ENCODE data around the gene KCTD17.

KCTD17 gene

DNA sequence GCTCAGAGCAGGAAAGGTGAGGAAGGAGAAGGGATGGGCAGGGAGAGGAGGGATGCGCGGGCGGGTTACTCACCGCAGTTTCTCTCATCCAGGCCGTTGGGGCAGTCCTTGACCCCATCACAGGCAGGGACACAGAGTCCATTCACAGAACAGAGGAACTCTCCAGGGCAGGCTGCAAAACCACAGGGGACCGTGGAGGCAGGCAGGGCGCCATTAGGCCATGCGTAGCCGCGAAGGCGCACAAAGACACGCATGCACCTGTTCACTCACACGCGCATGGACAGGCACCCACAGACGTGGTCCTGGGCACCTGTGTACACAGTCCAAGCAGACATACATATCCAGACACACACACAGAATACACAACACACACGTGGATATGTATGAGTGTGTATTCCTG is 23.0 kb downstream of the KCTD17 start:
- Histone ChIP-seq H3K4me1 (ENCODE audit: control insufficient read depth in 5 of 5, insufficient read depth in 5 of 5, low read length in 5 of 5) (peaks cover 0 to 6% (median 0%) of the 10 kb centered on the region in 5 donors), H3K36me3 (ENCODE audit: control insufficient read depth in 5 of 5, insufficient read depth in 5 of 5, low read length in 5 of 5) (no peaks in the 10 kb centered on the region), H3K27ac (ENCODE audit: low read depth, low read length) (no peak overlapping the region), H3K9ac (ENCODE audit: low read length in 5 of 5) (no peak overlapping the region), H3K4me3 (ENCODE audit: low read depth in 1 of 5, low read length in 5 of 5) (no peak overlapping the region), H3K9me3 (ENCODE audit: control insufficient read depth in 5 of 5, low read length in 5 of 5) (peaks cover 0 to 12% (median 0%) of the 10 kb centered on the region in 5 donors), H3K27me3 (ENCODE audit: control insufficient read depth in 5 of 5, insufficient read depth in 4 of 5, low read length in 5 of 5) (peaks cover 7 to 49% (median 33%) of the 10 kb centered on the region in 5 donors)

DNA sequence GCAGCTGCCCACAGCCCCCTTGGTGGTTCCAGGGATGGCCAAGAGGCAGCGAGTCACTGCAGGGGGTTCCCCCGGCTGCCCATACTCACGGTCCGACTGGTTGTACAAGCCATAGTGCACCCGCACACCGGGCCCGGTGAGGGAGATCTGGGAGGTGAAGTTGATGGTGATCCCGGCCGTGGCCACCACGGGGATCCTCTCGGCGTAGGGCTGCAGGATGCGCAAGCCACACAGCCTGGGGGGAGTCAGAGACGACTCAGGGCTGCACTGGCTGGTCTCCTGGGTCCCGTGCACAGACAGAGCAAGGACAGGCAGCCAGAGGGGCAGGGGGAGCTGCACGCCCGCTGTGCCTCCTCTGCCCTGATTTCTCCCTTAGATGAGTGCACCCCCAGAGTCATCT is 23.5 kb downstream of the KCTD17 start:
- Histone ChIP-seq H3K9me3 (ENCODE audit: control insufficient read depth in 5 of 5, low read length in 5 of 5) (peaks cover 0 to 12% (median 0%) of the 10 kb centered on the region in 5 donors), H3K4me3 (ENCODE audit: low read depth in 1 of 5, low read length in 5 of 5) (no peak overlapping the region), H3K4me1 (ENCODE audit: control insufficient read depth in 5 of 5, insufficient read depth in 5 of 5, low read length in 5 of 5) (peaks cover 0 to 11% (median 0%) of the 10 kb centered on the region in 5 donors), H3K9ac (ENCODE audit: low read length in 5 of 5) (no peak overlapping the region), H3K27me3 (ENCODE audit: control insufficient read depth in 5 of 5, insufficient read depth in 4 of 5, low read length in 5 of 5) (peaks cover 5 to 44% (median 29%) of the 10 kb centered on the region in 5 donors), H3K27ac (ENCODE audit: low read depth, low read length) (no peak overlapping the region), H3K36me3 (ENCODE audit: control insufficient read depth in 5 of 5, insufficient read depth in 5 of 5, low read length in 5 of 5) (no peaks in the 10 kb centered on the region)

DNA sequence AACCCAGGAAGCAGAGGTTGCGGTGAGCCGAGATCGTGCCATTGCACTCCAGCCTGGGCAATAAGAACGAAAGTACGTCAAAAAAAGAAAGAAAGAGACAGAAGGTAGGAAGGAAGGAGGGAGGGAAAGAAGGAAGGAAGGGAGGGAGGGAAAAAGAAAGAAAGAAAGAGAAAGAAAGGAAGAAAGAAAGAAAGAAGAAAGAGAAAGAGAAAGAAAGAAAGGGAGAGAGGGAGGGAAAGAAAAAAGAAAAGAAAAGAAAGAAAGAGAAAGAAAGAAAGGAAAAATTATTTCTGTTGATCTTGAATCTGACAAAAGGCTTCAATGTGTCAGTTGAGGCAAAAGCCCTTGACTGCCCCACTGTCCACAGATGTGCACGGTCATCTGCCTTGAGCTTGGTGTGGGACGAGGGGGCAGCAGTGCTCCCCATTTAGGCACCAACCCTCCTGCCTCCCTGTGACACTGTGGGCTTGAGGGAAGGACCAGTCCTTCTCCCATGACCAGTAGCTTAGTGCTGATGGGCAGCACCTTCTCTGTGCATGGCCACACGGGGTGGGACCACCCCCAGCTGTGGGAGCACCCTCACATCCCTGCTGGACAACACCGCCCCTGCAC is 24.4 kb downstream of the KCTD17 start:
- Histone ChIP-seq H3K27me3 (ENCODE audit: control insufficient read depth in 5 of 5, insufficient read depth in 4 of 5, low read length in 5 of 5) (peaks cover 5 to 35% (median 23%) of the 10 kb centered on the region in 5 donors), H3K4me3 (ENCODE audit: low read depth in 1 of 5, low read length in 5 of 5) (no peak overlapping the region), H3K9me3 (ENCODE audit: control insufficient read depth in 5 of 5, low read length in 5 of 5) (peaks cover 0 to 12% (median 0%) of the 10 kb centered on the region in 5 donors), H3K36me3 (ENCODE audit: control insufficient read depth in 5 of 5, insufficient read depth in 5 of 5, low read length in 5 of 5) (no peaks in the 10 kb centered on the region), H3K4me1 (ENCODE audit: control insufficient read depth in 5 of 5, insufficient read depth in 5 of 5, low read length in 5 of 5) (peaks cover 0 to 14% (median 0%) of the 10 kb centered on the region in 5 donors), H3K9ac (ENCODE audit: low read length in 5 of 5) (no peak overlapping the region), H3K27ac (ENCODE audit: low read depth, low read length) (no peak overlapping the region)

DNA sequence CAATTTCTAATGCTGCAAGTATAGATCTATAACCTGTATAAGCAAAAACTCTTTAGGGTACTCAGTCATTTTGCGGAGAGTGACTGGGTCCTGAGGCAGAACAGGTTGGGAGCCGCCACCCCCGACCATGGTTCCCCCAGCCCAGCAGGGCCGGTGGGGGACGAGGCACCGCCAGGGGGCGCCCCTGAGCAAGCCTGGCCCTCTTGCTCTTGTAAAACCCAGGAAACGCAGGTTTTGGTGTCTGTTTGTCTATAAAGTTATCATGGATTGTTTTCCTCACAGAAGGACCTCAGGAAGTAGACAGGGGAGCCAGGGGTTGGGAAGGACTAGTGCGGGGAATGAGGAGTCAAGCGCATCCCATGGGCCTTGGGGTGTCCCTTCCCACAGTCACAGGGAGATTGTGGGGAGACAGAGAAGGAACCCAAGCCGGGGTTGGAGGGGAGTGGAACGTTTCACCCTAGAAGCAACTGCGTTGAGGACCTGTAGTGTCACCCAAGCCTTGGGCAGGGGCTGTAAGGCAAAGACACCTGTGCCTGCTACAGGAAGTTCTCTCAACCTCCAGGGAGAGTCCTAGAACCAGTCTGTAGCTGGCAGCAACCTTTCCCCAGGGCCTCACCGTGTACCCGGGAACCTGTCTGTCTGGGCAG is 26.4 kb downstream of the KCTD17 start:
- H3K9ac ChIP-seq (ENCODE audit: low read length in 5 of 5) = no peak overlapping the region
- H3K36me3 ChIP-seq (ENCODE audit: control insufficient read depth in 5 of 5, insufficient read depth in 5 of 5, low read length in 5 of 5) = no peaks in the 10 kb centered on the region
- peaks cover 5 to 34% (median 22%) of the 10 kb centered on the region in 5 donors for H3K27me3 ChIP-seq (ENCODE audit: control insufficient read depth in 5 of 5, insufficient read depth in 4 of 5, low read length in 5 of 5)
- H3K4me1 ChIP-seq (ENCODE audit: control insufficient read depth in 5 of 5, insufficient read depth in 5 of 5, low read length in 5 of 5) = peaks cover 0 to 14% (median 0%) of the 10 kb centered on the region in 5 donors
- peaks cover 0 to 2% (median 0%) of the 10 kb centered on the region in 5 donors for H3K9me3 ChIP-seq (ENCODE audit: control insufficient read depth in 5 of 5, low read length in 5 of 5)
- H3K4me3 ChIP-seq (ENCODE audit: low read depth in 1 of 5, low read length in 5 of 5) = no peak overlapping the region
- no peak overlapping the region for H3K27ac ChIP-seq (ENCODE audit: low read depth, low read length)

GRCh38 chr22:37079158-37079557 is 27.6 kb downstream of the KCTD17 start:
- Histone ChIP-seq H3K4me3 (ENCODE audit: low read depth in 1 of 5, low read length in 5 of 5) (no peak overlapping the region), H3K4me1 (ENCODE audit: control insufficient read depth in 5 of 5, insufficient read depth in 5 of 5, low read length in 5 of 5) (peaks cover 0 to 14% (median 0%) of the 10 kb centered on the region in 5 donors), H3K9ac (ENCODE audit: low read length in 5 of 5) (no peak overlapping the region), H3K9me3 (ENCODE audit: control insufficient read depth in 5 of 5, low read length in 5 of 5) (no peaks in the 10 kb centered on the region), H3K36me3 (ENCODE audit: control insufficient read depth in 5 of 5, insufficient read depth in 5 of 5, low read length in 5 of 5) (no peaks in the 10 kb centered on the region), H3K27ac (ENCODE audit: low read depth, low read length) (no peak overlapping the region), H3K27me3 (ENCODE audit: control insufficient read depth in 5 of 5, insufficient read depth in 4 of 5, low read length in 5 of 5) (peaks cover 2 to 30% (median 22%) of the 10 kb centered on the region in 5 donors)

DNA sequence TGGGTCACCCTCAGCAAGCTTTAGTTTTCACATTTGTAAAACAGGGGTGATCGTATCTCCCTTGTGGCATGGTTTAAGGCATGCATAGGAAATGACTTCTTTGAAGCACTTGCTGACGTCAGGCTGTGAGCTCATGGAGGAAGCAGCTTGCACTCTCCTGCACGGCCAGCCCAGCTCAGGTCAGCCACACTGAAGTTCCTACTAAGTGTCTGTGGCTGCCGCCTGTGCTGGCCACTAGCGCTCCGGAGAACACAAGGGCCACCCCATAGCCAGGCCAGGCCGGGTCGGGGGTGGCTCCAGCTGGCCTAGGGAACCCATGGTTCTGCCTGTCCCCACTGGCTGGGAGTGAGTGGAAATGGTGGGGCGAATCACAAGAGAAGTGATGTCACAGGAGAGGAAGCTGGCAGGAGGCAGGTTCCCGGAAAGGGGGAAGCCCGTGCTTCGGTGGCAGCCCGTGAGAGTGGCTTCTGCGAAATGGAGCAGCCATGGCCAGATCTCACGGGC is 28.2 kb downstream of the KCTD17 start:
- H3K4me3 ChIP-seq (ENCODE audit: low read depth in 1 of 5, low read length in 5 of 5) = no peak overlapping the region
- H3K9me3 ChIP-seq (ENCODE audit: control insufficient read depth in 5 of 5, low read length in 5 of 5) = peaks cover 0 to under 1% (median 0%) of the 10 kb centered on the region in 5 donors
- H3K27me3 ChIP-seq (ENCODE audit: control insufficient read depth in 5 of 5, insufficient read depth in 4 of 5, low read length in 5 of 5) = peaks cover 0 to 24% (median 21%) of the 10 kb centered on the region in 5 donors
- H3K9ac ChIP-seq (ENCODE audit: low read length in 5 of 5) = no peak overlapping the region
- H3K36me3 ChIP-seq (ENCODE audit: control insufficient read depth in 5 of 5, insufficient read depth in 5 of 5, low read length in 5 of 5) = no peaks in the 10 kb centered on the region
- no peak overlapping the region for H3K27ac ChIP-seq (ENCODE audit: low read depth, low read length)
- H3K4me1 ChIP-seq (ENCODE audit: control insufficient read depth in 5 of 5, insufficient read depth in 5 of 5, low read length in 5 of 5) = peaks cover 0 to 14% (median 0%) of the 10 kb centered on the region in 5 donors

GRCh38 chr22:37080438-37080837 is 28.9 kb downstream of the KCTD17 start:
- Histone ChIP-seq H3K4me3 (ENCODE audit: low read depth in 1 of 5, low read length in 5 of 5) (no peak overlapping the region), H3K27me3 (ENCODE audit: control insufficient read depth in 5 of 5, insufficient read depth in 4 of 5, low read length in 5 of 5) (peaks cover 0 to 27% (median 23%) of the 10 kb centered on the region in 5 donors), H3K27ac (ENCODE audit: low read depth, low read length) (no peak overlapping the region), H3K9me3 (ENCODE audit: control insufficient read depth in 5 of 5, low read length in 5 of 5) (peaks cover 0 to 2% (median 0%) of the 10 kb centered on the region in 5 donors), H3K4me1 (ENCODE audit: control insufficient read depth in 5 of 5, insufficient read depth in 5 of 5, low read length in 5 of 5) (peaks cover 0 to 14% (median 0%) of the 10 kb centered on the region in 5 donors), H3K9ac (ENCODE audit: low read length in 5 of 5) (no peak overlapping the region), H3K36me3 (ENCODE audit: control insufficient read depth in 5 of 5, insufficient read depth in 5 of 5, low read length in 5 of 5) (no peaks in the 10 kb centered on the region)

GRCh38 chr22:37080838-37081237 is 29.3 kb downstream of the KCTD17 start:
- H3K36me3 ChIP-seq (ENCODE audit: control insufficient read depth in 5 of 5, insufficient read depth in 5 of 5, low read length in 5 of 5) = no peaks in the 10 kb centered on the region
- peaks cover 0 to 14% (median 0%) of the 10 kb centered on the region in 5 donors for H3K4me1 ChIP-seq (ENCODE audit: control insufficient read depth in 5 of 5, insufficient read depth in 5 of 5, low read length in 5 of 5)
- H3K9me3 ChIP-seq (ENCODE audit: control insufficient read depth in 5 of 5, low read length in 5 of 5) = peaks cover 0 to 2% (median 0%) of the 10 kb centered on the region in 5 donors
- no peak overlapping the region for H3K4me3 ChIP-seq (ENCODE audit: low read depth in 1 of 5, low read length in 5 of 5)
- no peak overlapping the region for H3K27ac ChIP-seq (ENCODE audit: low read depth, low read length)
- H3K9ac ChIP-seq (ENCODE audit: low read length in 5 of 5) = no peak overlapping the region
- H3K27me3 ChIP-seq (ENCODE audit: control insufficient read depth in 5 of 5, insufficient read depth in 4 of 5, low read length in 5 of 5) = peaks cover 0 to 29% (median 25%) of the 10 kb centered on the region in 5 donors

GRCh38 chr22:37082251-37082873 is 30.8 kb downstream of the KCTD17 start:
- H3K4me3 ChIP-seq (ENCODE audit: low read depth in 1 of 5, low read length in 5 of 5) = no peak overlapping the region
- H3K9me3 ChIP-seq (ENCODE audit: control insufficient read depth in 5 of 5, low read length in 5 of 5) = peaks cover 0 to 2% (median 0%) of the 10 kb centered on the region in 5 donors
- no peak overlapping the region for H3K27ac ChIP-seq (ENCODE audit: low read depth, low read length)
- H3K4me1 ChIP-seq (ENCODE audit: control insufficient read depth in 5 of 5, insufficient read depth in 5 of 5, low read length in 5 of 5) = peaks cover 0 to 14% (median 0%) of the 10 kb centered on the region in 5 donors
- H3K9ac ChIP-seq (ENCODE audit: low read length in 5 of 5) = no peak overlapping the region
- H3K36me3 ChIP-seq (ENCODE audit: control insufficient read depth in 5 of 5, insufficient read depth in 5 of 5, low read length in 5 of 5) = no peaks in the 10 kb centered on the region
- peaks cover 6 to 30% (median 19%) of the 10 kb centered on the region in 5 donors for H3K27me3 ChIP-seq (ENCODE audit: control insufficient read depth in 5 of 5, insufficient read depth in 4 of 5, low read length in 5 of 5)
